HG03469 (cell line): ENCODE data around the gene ZNF665.
"Not testable (repeated sequence)": the region's sequence is repeated elsewhere in the genome, so short reads cannot be mapped to it uniquely, and the experiment has no call there.

ENCODE experiments used
- ATAC-seq: cut with Tn5 transposase; IDR thresholded peaks from one replicate; pipeline ENCODE4 v1.9.1; 2021; ENCODE audit warnings: mild to moderate bottlenecking, moderate library complexity, moderate number of reproducible peaks; ENCODE audit not compliant: unreplicated experiment

The ZNF665 gene

DNA sequence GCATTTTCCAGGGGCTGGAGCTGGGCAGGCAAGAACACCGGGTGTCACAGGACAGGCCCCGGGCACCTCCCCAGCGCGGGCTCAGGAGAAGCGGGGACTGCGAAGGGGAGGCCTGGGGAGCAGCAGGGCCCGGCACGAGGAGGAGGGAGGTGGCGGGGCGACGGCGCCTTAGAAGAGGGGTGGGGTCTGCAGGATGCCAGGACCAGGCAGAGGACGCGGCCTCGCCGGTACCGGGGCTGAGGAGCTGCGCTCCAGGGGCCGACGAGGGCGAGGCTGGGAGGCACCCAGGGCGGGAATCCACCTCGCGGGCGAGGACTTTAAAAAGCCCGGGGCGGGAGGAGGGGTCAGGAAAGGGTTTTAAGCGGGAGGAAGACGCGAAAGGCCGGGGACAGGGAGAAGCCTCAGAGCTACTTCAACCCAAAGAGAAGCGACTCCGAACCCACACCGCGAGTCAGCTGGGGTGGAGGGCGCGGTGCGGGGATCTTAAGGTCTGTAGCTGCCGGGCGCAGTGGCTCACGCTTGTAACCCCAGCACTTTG, 35.0 kb downstream of the ZNF665 start:
- ATAC-seq, result no peak

DNA sequence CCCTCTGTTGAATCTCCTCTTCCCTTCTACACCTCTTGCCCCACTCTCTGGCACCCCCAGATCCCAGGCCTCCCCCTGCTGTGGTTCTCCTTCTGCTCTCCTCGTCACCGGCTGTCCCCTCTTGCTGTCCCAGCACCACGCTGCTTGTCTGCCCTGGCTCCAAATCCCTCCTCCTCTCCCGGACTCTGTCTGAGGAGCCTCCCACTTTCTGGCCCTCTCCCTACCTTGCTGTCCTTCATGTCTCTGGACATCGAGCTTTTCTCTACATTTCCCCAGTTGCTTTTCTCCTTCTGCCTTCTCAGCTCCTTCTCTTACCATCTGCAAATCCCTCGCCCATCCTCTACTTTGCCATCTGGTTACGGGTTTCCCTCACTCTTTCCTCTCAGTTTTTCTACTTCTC, 35.5 kb downstream of the ZNF665 start:
- no peak for ATAC-seq

DNA sequence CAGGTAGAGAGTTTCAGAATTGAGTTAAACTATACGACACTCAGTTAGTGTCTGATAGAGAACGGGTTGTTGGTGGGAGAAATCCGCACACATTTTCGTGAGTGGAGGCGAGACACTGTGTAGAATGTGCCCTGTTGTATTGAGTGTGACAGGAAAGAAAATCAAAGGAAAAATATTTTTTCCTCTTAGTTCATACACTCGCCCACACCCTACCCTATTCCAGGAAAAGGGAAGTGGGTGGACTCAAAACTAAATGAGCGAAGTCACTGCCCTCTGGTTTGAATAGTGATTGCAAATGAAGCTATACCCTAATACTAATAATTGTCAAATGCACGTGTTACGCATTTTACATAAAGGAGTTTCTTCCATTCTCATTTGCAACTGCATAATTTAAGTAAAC, 36.3 kb downstream of the ZNF665 start:
- no peak for ATAC-seq

DNA sequence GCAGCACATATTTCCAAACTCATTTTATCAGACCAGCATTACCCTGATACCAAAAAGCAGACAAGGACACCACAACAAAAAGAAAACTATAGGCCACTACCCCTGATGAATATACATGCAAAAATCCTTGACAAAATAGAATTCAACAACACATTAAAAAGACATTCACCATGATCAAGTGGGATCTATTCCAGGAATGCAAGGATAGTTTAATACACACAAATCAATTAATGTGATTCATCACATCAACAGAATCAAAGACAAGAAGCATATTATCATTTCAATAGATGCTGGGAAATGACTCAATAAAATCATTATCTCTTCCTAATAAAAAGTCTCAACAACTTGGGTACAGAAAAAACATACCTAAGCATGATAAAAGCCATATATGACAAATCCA, 45.5 kb downstream of the ZNF665 start:
- ATAC-seq, result no peak

DNA sequence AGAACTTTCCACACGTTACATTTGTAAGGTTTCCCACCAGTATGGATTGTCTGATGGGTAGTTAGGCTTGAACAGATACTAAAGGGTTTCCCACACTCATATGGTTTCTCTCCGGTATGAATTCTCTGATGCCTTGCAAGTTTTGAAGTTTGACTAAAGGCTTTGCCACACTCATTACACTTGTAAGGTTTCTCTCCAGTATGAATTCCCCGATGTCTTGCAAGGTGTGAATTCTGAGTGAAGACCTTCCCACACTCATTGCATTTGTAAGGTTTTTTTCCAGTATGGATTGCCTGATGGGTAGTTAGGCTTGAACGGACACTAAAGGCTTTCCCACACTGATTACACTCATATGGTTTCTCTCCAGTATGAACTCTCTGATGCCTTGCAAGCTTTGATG, 52.8 kb downstream of the ZNF665 start:
- no peak for ATAC-seq

GRCh38 chr19:53136432-53136831, 56.7 kb downstream of the ZNF665 start:
- ATAC-seq, result no peak

- no peak for ATAC-seq
Measured at GRCh38 chr19:53132141-53132991, 60.8 kb downstream of the ZNF665 start, which contains the start of gene ZNF415. Gene ZNF415, minus strand, starts transcription at chr19:53132910. Its CDS starts 10,234 bp downstream, at chr19:53122676.

- no peak for ATAC-seq
Measured at GRCh38 chr19:53131727-53132126, 61.4 kb downstream of the ZNF665 start.

DNA sequence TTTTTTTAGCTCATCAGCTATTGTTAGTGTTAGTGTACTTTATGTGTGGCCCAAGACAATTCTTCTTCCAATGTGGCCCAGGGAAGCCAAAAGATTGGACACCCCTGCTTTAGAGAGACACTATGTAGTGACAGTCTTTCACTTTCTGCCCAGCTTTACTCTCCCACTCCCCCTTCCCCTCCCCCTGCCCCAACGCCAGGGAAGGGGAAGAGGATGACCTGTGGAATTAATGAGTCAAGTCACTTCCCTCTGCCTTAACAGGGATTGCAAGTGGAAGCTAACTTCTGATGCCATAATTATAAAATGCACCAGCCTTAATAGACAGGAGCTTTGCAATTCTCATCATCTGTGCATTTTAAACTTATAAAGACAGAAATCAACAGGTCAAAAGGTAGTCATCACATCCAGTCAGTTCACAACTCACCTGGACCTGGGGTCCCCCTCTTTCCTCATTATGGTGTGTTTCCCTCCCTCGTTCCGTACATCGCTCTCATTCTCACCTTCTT, 62.0 kb downstream of the ZNF665 start:
- ATAC-seq, result no peak

GRCh38 chr19:53130506-53130905, 62.7 kb downstream of the ZNF665 start:
- ATAC-seq, result no peak

DNA sequence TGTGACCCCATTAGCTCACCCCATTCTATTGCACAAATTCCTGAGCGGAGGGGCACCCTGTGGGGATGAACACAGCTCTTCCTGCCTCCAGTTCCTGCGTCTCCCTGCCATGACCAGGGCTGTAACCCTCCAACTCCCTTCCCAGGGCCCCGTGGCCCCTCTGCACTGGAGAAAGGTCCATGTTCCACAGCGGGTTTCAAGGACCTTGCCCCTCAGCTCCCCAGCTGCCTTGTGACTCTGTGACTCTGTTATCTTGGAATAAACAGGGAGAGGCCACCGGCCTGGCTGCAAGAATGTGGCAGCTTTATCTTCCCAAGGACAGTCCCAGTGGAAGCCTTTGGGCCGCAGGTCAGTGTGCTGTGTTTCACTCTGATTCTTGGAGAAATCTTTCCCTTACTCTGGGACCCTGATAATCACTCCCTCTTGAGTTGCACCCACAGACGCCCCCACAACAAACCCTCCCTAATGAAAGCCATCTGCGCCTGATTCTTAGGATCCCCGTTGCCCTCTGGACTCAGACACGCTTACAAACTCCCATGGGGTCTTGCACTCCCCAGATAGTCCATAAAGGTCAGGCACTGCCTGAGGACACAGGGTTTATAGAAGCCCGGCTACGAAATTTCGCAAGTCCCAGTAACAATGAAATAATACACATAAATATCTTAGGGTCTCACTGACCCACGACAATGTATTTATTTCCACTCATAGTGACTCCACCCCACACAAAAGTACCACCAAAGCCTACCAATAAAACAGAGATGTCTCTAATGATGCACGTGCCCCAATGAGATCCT, 66.2 kb downstream of the ZNF665 start:
- not testable (repeated sequence) for ATAC-seq

- ATAC-seq, result no peak
Measured at GRCh38 chr19:53123400-53123799, 69.8 kb downstream of the ZNF665 start.
